GM19351 (cell line): ENCODE results near the gene MAGEA3.
"Not testable (repeated sequence)": the region's sequence is repeated elsewhere in the genome, so short reads cannot be mapped to it uniquely, and the experiment has no call there.

ENCODE experiments used
- ATAC-seq: cut with Tn5 transposase; IDR thresholded peaks from one replicate; pipeline ENCODE4 v1.9.1; 2021; ENCODE audit warnings: mild to moderate bottlenecking, moderate library complexity; ENCODE audit not compliant: unreplicated experiment

The MAGEA3 gene

GRCh38 chrX:152735860-152736511 is 37.4 kb downstream of the MAGEA3 start:
- ATAC-seq: no peak

- not testable (repeated sequence) for ATAC-seq
Measured at GRCh38 chrX:152736528-152736927, 37.9 kb downstream of the MAGEA3 start.

- no peak for ATAC-seq
Measured at GRCh38 chrX:152738560-152738959, 40.0 kb downstream of the MAGEA3 start.
